NCI-H187 (cell line): ENCODE results near the gene TGFBI.
A peak's percentile ranks its signal among the peaks of the same experiment; 100 is the strongest.
"Not testable (repeated sequence)": the region's sequence is repeated elsewhere in the genome, so short reads cannot be mapped to it uniquely, and the experiment has no call there.

ENCODE experiments used
- DNase-seq, 2 experiments: peaks; one replicate each; lab custom pipeline; 2025; lab: John Stamatoyannopoulos, UW

Gene TGFBI

DNA sequence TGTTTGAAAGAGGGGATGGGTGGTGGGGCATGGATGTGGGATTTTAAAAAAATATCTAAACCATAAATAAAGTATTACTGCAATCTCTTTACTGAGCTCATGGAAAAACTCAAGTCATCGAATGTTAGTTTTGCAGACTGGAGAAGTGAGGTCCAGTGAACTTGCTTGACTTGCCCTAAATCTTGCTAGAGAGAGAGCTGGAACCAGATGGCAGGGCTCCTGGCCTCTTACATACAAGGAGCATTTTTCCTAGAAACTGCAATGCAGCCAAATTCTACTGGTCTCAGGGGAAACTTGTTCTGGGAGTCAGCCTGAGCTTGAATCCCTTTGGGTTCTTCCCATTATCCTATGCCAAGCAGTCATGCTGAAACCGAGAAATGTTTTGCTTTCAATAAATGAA is 2.9 kb upstream of the TGFBI start:
- no peak for DNase-seq

DNA sequence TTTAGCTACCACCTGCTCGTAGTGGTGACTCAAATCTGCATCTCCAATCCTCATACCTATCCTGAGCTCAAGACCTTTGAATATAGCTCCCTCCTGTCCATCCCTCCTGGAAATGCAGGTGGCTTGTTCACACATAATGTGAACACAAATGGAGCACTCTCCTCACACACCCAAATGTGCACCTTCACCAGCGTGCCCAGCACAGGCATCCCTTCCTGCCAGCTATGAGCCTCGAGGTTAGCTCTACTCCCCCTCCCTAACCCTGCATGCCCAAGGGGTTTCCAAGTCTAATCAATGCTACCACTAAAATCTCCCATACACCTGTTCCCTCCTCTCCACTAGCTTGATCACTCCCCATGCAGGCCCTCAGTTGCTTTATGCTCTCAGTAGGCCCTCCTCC is 2.2 kb upstream of the TGFBI start:
- DNase-seq = no peak

DNA sequence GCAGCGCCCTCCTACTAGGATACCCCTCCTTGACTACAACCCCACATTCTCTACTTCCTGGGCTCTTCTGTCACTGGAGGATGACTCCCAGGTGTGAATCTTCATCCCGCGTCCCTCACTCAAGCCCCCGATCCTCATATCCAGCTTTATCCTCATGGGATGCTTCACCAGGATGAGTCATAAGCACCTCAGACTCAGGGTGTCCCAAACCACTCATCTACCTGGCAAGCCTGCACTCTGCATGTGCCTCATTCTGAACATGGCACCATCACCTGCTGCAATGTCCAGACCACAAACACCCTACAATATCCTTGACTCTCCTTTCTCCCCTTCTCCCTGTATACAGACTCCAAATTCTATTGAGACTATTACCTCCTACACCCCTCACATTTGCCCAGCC is 1.5 kb upstream of the TGFBI start:
- no peak for DNase-seq

DNA sequence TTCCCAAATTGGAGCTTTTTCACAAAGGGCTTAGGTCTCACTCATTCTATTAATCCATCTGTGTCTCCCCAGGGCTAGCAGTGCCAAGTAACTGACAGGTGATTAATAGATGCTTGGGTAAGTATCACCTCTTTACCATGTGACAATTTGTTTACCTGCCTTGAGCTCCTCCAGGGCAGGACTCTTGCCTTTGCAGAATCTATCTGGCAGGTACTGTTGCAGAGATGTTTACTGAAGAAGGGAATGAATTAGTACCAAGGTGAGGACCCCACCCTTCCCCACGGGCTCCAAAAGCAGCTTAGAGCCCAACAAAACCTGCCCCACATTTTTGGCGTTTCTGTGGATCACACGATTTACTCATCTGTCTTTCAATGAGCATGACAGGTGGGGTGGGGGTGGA is 698 bp upstream of the TGFBI start:
- DNase-seq = no peak

DNA sequence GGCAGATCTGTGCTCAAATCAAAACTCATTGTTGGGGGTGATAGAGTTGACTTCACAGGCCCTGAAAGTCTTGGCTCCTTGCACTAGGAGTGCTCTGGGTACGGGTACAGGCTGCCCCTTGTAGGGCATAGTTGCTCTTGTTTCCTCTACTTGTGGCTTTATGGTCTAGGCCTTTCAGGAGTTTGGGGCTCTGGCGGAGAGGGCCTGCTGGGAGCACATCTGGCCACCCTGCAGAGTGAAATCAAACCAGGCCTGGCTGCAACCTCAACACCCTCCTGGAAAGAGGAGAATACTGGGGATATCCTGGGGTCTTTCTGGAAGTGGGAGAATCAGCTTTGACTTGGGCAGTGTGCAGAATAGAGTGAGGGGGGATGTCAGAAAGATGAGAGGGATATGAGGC is 1.5 kb downstream of the TGFBI start:
- no peak for DNase-seq

DNA sequence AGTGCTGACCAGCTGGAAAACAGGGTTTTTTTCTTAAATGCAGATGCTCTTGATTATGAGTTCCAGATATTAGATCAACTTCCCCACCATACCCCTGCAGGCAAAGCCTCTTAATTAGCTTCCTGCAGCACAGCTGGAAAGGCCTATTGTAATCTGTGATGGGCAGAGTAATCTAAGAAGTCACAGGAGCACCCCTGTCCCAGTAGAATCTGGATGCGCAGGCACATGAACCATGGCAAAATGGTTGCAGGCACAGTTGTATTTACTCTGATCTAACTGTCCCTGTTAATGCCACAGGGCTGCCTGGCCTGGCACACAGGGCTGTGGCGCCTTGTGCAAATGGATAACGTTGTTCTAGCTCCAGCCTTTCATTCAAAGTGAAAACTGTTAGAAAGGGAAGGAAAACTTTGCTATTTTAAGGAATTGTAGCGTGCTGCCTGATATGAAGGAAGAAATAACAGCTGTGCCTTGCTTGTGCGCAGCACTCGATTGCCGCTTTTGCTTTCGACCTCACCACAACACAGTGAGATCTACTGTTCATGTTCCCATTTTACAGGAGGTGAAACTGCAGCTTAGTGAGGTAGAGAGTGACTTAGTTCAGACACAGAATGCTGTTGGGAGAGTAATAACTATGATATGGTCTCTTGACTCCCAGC is 2.3 kb downstream of the TGFBI start:
- DNase-seq = no peak

DNA sequence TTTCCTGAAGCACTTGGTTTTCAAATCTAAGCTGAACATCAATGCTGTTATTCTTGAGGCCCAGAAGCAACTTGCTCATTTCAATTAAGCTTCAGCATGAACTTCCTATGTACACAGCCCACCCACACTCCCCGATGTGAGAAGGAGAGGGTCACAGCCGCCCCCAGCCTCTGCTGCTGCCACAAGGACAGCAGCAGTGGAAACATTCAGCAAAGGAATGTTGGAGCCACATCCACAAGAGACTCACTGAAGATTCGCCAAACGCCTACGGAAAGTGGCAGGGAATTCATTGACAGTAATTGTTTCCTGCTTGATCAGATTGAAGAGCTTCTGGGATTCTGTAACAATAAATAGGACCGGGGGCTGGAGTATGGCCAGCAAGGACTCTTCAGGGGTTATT is 2.9 kb downstream of the TGFBI start:
- DNase-seq = no peak

DNA sequence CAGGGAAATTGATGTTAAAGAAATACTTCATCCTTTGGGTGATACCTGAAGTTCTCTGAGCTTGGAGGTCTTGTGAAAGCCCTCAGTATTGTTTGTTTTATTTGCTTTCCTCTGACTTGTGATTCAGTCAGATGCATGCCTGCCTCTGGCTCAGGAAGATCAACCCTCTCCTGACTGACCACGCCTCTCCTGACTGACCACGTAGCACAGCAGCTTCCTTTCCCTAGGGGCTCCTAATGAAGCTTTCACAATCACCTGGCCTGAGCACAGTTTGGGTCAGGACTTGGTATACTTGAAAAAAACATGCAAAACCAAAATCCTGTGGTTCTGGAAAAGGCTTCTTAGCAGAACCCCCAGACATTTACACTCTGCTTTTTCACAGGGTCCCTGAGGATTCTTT is 3.8 kb downstream of the TGFBI start:
- no peak for DNase-seq

DNA sequence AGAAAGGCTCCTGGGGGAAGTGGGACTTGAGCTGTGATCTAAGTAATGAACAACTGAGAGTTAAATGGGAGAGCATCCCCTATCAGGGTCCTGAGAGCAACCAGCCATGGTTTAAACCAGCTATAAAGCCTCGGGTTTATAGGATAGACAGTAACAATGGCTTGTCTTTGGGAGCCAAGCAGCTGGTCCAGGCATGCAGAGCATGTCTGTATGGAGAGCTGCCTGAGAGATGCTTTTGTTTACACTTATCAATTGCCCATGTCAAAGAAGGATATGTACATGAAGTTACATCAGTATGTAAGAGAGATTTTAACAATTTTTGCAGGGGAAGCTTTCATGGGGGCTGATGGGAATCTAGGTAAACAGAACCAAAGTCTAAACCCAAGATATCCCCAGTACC is 4.4 kb downstream of the TGFBI start:
- DNase-seq = peak; percentile 7 to 37

DNA sequence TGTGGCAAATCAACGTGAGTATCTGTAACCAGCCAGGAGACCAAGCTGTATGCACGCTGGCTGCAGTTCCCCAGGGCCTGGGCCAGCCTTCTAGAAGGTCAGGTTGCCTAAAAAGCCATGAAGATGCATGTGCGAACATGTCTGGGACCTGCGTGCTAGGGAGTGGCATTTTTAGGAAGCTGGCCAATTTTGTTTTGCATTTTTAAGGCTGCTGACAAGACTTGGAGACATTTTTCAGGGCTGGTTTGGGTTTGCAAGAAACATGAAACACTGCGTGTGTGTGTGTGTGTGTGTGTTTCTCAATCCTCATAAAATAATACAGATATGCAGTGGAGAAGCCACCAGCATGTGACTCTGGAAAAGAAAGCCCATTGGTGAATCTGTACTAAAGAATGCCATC is 5.1 kb downstream of the TGFBI start:
- no peak for DNase-seq

DNA sequence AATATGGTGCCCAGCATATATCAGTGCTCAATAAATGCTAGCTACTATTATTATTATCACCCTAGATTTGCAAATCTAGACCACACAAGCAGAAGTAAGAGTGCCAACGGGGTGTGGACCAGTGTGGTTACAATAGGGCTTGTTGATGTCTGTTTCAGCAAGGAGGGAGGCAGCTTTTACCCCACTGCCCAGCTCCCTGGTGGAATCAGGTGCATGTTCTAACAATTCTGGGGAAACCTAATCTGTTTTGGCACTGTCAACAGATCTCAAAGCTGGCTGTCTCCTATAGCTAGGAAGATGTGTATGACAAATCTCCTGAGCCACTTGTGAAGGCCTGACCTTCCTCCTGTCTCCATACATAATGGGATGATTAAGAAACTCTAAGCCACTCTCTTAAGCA is 5.7 kb downstream of the TGFBI start:
- no peak for DNase-seq

DNA sequence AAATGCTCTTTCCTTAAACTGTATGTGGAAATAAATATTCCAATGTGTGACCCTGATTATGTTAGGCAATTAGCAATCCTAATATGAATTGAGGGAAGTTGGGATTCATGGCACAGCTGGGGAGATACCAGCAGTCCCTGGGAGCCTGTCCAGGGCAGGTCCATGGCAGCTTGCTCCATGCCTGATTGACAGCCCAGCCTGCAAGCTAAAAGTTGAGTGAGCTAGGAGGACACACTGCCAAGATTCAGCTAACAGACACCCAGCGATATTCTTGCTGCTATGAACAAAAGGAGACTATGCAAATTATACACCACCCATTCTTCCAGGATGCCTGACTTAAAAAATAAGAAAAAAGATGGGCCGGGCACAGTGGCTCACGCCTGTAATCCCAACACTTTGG is 6.2 kb downstream of the TGFBI start:
- DNase-seq = no peak

DNA sequence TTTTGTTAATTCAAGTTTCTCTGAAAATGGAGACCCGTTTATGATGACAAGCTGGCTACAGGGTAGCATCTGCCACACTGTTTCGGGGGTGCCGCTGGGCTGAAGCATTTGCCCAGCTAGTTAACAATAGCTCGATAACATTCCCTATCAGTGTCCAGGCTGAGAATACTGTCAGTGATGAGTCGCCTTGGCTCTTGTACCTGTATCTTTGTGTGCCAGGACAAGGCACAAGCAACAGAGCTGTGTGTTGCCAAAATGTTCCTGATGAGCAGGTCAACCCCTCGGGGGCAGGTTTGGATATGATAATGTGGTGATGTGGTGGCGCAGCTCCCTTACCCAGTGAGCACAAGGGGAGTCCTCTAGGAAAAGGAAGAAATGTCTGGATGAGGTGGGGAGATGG is 7.0 kb downstream of the TGFBI start:
- no peak for DNase-seq

DNA sequence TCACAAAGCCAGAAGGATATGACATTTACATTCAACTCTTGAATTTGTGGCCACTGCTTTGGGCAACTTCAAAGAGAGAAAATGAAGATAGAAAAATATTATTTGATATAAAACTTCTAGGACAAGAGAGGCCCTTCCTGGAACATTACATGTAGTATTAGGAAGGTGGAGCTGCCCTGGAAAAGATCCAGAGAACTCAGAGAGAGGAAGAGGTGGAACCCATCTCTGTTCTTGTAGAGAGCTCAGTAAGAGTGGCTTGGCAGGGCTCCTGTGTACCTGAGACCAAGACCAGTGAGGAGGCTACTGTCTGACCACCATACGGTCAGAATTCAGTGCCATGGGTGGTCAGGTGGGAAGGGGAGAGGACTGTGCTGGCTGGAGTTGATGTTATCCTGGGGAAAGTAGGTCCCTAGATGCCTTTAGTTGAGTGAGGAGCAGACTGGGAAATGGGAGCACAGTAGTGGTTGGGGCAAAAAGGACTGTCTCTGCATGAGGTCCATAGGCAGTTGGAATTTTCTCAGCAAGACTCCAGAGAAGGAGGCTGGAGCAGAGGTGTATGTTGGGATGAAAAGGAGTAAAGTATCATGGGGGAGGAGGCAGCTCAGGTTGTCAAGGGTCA is 7.6 kb downstream of the TGFBI start:
- DNase-seq = no peak

DNA sequence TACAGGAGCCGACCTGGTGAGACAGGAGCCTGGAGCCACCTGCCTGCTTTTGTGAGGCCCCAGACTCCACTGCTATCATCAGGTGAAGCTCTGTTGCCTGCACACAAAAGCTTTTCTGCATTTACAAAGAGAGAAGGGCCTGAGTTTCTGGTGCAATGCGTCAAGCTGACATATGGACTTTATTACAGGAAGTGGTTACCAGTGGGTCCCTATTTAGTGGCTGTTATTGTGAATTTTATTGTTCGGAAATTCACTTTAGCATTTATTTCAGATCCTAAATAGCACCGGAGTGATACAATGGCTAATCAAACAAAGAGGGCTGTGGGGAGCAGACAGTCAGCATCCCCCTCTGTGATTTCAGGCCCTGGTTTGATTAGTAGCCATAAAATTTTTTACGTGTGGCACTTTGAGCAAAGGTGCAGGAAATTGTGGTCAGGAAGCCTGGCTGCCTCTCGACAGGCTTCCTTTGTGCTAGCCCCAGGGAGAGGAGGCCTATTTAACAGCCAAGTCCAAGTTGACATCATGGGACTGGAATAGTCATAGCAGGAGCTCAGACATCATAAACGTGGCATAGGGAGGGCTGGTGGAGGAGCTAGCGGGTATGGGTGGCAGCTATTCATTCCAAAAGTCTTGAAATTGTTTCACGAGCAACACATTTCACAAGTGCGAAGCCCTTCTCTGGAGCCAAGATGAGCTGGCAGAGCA is 8.4 kb downstream of the TGFBI start:
- DNase-seq = peak; percentile 16 to 45

DNA sequence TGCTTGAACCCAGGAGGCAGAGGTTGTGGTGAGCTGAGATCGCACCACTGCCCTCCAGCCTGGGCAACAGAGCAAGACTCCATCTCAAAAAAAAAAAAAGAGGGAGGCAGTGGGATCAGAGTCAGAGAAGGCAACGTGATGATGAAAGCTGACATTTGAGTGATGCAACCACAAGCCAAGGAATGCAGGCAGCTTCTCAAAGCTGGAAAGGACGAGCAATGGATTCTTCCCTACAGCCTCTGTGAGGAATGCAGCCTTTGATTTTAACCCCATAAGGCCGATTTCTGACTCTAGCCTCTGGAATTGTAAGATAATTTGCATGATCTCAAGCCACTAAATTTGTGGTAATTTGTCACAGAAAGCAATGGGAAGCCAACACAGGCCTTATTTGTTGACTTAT is 9.8 kb downstream of the TGFBI start:
- no peak for DNase-seq

DNA sequence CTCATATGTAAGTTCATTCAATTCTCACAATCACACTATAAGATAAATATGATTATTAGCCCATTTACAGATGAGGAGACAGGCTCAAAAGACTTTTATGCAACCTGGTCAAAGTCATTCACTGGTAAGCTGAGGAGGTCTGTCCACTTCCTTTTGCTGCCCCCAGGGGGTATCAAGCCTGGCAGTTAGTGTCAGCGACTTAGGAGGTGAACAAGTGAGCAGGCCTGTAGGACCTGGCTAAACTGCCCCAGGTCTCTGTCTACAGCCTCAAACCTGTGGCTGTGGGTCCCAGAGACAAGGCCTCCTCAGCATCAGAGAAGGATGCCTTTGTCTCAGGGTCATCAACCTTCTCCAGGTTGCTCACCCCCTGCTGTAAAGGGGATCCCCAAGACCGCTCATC is 10.4 kb downstream of the TGFBI start:
- no peak for DNase-seq

DNA sequence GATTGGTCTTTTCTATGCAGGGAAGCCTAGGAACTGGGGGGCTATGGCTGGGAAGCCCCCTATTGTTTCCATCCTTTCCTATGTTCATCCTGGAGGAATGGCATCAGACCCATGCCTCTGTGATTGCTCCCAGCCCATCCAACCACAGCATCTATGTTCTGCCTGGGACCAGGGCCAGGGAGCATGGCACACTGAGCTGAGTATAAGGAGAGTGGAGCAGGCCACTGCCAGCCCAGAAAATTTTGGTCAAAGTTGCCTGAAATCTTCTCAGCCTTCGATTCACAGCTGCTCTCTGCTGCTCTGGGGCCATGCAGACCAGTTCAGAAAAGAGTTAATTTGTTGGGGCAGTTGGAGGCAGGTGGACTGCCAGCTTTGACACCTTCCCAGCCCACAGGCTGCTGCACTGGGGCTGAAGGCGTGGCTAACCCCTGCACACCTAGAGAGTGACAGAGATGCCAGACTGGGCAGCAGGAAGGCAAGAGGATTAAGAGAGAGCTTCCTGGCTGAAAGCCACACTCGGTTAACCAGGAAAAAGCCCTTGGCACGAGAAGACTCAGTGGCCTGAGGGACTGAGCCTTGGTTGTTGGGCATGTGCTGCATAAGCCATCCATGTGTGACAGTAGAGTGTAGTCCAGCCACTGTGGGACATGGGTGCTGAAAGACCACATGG is 12.1 kb downstream of the TGFBI start:
- DNase-seq = no peak

DNA sequence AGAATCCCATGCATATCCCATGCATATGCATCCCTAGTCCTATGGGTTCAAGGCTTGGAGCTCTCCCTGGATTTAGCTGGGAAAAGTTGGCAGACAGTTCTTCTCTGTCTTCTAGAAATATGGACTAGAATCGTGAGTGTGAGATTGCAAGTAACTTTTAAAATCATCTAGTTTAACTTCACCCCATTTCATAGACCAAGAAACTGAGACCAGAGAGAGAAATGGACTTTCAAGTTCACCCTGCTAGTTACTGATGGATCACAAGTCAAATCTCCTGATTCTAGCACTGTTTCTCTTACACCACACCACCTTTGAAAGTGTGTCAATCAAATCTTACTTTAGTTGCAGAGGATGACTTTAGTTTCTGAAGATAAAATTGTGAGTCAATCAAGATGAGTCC is 13.4 kb downstream of the TGFBI start:
- DNase-seq = no peak

DNA sequence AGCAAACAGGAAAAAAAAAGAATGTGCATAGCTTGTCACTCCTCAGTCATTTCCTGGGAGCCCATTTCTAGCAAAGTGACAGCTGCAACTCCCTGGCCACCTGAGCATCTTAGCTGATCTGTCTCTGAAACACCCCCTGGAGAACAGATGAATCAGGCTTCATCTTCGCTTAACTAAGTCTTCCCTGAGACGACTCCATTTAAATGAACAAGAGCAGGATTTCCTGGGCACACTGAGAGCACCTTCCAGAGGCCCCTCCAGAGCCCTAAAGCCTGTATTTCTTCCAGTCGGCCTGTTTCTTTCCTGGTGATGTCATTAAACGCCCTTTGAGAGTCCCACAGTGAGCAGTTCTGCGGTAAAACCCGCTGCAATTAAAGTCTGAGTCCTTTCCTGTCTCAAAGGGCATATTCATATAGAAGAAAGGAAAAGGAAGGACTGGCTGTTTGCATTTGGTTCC is 13.9 kb downstream of the TGFBI start:
- DNase-seq = no peak

DNA sequence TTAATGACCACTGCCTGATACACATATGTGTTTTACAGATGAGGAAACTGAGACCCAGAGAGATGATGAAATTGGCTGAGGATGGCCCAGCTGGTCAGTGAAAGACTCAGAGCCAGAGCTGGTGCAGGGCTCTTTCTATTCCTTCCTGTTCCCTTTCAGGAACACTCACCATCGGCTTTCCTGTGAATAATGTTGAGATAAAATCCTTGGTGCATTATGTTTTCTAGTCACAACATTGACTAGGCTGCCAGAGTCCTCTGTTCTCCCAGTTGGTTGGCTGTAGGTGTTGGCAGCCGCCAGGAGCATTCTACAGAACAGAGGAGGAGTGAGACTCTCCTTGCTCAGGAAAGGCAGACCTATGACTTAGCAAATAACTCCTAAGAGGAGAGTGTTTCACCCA is 14.8 kb downstream of the TGFBI start:
- no peak for DNase-seq

DNA sequence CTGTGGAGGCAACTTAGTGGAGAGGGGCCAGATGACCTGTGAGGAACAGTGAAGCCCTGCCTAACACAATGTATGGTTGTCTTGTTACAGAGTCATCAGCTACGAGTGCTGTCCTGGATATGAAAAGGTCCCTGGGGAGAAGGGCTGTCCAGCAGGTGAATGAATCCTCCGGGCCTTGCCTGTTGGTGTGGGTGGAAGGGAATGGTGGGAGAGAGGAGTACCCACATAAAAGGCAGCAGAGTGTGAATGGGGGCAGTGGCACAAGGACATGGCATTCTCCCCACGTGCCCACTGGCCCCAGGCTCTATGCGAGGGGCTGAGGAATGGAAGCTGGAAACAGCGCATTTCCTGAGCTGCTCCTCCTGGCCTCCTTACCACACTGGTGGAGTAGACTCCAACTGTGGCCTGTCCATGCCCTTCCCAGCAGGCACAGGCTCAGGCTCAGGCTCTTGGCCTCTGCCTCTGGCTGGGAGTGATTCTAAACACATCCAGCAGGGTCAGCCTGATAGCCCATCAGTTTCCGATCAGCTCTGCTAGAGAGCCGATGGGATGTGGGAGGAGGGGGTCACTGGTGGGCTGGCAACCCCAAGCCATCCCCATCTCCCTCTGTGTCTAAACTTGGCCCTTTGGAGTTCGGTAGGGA is 15.3 kb downstream of the TGFBI start:
- no peak for DNase-seq

DNA sequence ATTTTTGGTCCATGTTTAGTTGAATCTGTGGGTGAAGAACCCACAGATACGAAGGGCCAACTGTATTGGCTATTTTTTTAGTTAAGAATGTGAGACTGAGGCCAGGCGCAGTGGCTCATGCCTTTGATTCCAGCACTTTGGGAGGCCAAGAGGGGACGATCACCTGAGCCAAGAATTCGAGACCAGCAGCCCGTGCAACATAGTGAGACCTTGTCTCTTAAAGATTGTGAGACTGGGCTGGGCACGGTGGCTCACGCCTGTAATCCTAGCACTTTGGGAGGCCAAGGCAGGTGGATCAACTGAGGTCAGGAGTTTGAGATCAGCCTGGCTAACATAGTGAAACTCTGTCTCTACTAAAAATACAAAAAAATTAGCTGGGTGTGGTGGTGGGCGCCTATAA is 16.2 kb downstream of the TGFBI start:
- DNase-seq = not testable (repeated sequence)
